KMS-11 (cell line): ENCODE data around the gene NMRK1.
A peak's percentile ranks its signal among the peaks of the same experiment; 100 is the strongest.

Source experiments
- H2AFZ ChIP-seq: fragments of 200-600 bp; sonication (generic); 2 replicates; pipeline ENCODE4 v1.6.1; 2016; ENCODE audit warnings: antibody characterized with exemption, mixed run types, low read depth
- H3K27ac ChIP-seq: fragments of 200-600 bp; sonication (generic); 2 replicates; pipeline ENCODE4 v1.6.1; 2016; ENCODE audit warnings: mild to moderate bottlenecking, mixed run types
- H3K27me3 ChIP-seq: fragments of 200-600 bp; sonication (generic); 2 replicates; pipeline ENCODE4 v1.6.1; 2017; ENCODE audit warnings: mild to moderate bottlenecking, low read depth, mixed run types, moderate library complexity; ENCODE audit not compliant: insufficient read depth
- H3K36me3 ChIP-seq: fragments of 200-600 bp; sonication (generic); 2 replicates; pipeline ENCODE4 v1.6.1; 2017; ENCODE audit warnings: mild to moderate bottlenecking, mixed run types; ENCODE audit not compliant: insufficient read depth
- H3K4me1 ChIP-seq: fragments of 200-600 bp; sonication (generic); 2 replicates; pipeline ENCODE4 v1.6.1; 2016; ENCODE audit warnings: mild to moderate bottlenecking, low read depth, mixed run types; ENCODE audit not compliant: poor library complexity, severe bottlenecking
- H3K4me2 ChIP-seq: fragments of 200-600 bp; sonication (generic); 2 replicates; pipeline ENCODE4 v1.7.0; 2016; ENCODE audit warnings: mild to moderate bottlenecking, mixed run types
- H3K4me3 ChIP-seq: fragments of 200-600 bp; sonication (generic); IDR thresholded peaks from 2 replicates; pipeline ENCODE4 v1.6.1; 2017; ENCODE audit warnings: low read depth, low read length, mixed read lengths; ENCODE audit not compliant: insufficient read depth
- H3K79me2 ChIP-seq: fragments of 200-600 bp; sonication (generic); 2 replicates; pipeline ENCODE4 v1.6.1; 2016; ENCODE audit warnings: low read depth, mixed run types; ENCODE audit not compliant: insufficient read depth
- H3K9ac ChIP-seq: fragments of 200-600 bp; sonication (generic); 2 replicates; pipeline ENCODE4 v1.6.1; 2016; ENCODE audit warnings: mild to moderate bottlenecking, mixed run types
- H4K20me1 ChIP-seq: fragments of 200-600 bp; sonication (generic); 2 replicates; pipeline ENCODE4 v1.6.1; 2016; ENCODE audit warnings: mild to moderate bottlenecking, mixed run types; ENCODE audit not compliant: insufficient read depth
- CTCF ChIP-seq: fragments of 200-600 bp; sonication (generic); conservative IDR thresholded peaks from 2 replicates; pipeline ENCODE4 v1.6.1; 2017; ENCODE audit warnings: low read depth, mild to moderate bottlenecking, antibody characterized with exemption, low read length, moderate library complexity, mixed read lengths

NMRK1 gene

GRCh38 chr9:75087289-75087823, 599 bp downstream of the NMRK1 start:
- Histone ChIP-seq H2AFZ (peak overlapping the region; percentile 20; the same call in 1 of the 2 replicates), H3K36me3 (no peaks in the 10 kb centered on the region), H3K4me3 (peak overlapping the region; percentile 26), H3K27ac (peak overlapping the region; percentile 93), H3K27me3 (no peaks in the 10 kb centered on the region), H4K20me1 (no peaks in the 10 kb centered on the region), H3K4me1 (peaks cover 64% of the 10 kb centered on the region), H3K4me2 (peak overlapping the region; percentile 85), H3K9ac (peak overlapping the region; percentile 89), H3K79me2 (peaks cover 66% of the 10 kb centered on the region)
- TF ChIP-seq CTCF = no peak

GRCh38 chr9:75086541-75087288, 1.2 kb downstream of the NMRK1 start:
- H3K27ac ChIP-seq = peak overlapping the region; percentile 93
- H3K36me3 ChIP-seq = no peaks in the 10 kb centered on the region
- H3K4me1 ChIP-seq = peaks cover 57% of the 10 kb centered on the region
- peak overlapping the region; percentile 85 for H3K4me2 ChIP-seq
- peak overlapping the region; percentile 89 for H3K9ac ChIP-seq
- TF ChIP-seq CTCF = no peak
- H3K27me3 ChIP-seq = no peaks in the 10 kb centered on the region
- H3K79me2 ChIP-seq = peaks cover 61% of the 10 kb centered on the region
- H3K4me3 ChIP-seq = no peak overlapping the region
- no peaks in the 10 kb centered on the region for H4K20me1 ChIP-seq
- H2AFZ ChIP-seq = peak overlapping the region; percentile 20

- no peak overlapping the region for H2AFZ ChIP-seq
- no peak overlapping the region for H3K4me3 ChIP-seq
- TF ChIP-seq CTCF = no peak
- peaks cover 48% of the 10 kb centered on the region for H3K4me1 ChIP-seq
- H3K9ac ChIP-seq = peak overlapping the region; percentile 89; the same call in 1 of the 2 replicates
- H3K4me2 ChIP-seq = peak overlapping the region; percentile 85
- H3K27ac ChIP-seq = peak overlapping the region; percentile 93
- H4K20me1 ChIP-seq = no peaks in the 10 kb centered on the region
- no peaks in the 10 kb centered on the region for H3K27me3 ChIP-seq
- H3K36me3 ChIP-seq = no peaks in the 10 kb centered on the region
- H3K79me2 ChIP-seq = peaks cover 50% of the 10 kb centered on the region
These were observed 2.3 kb downstream of the NMRK1 start for GRCh38 chr9:75085640-75086039.

- Histone ChIP-seq H3K4me3 (no peak overlapping the region), H3K4me2 (peak overlapping the region; percentile 85), H3K4me1 (peaks cover 34% of the 10 kb centered on the region), H3K79me2 (peaks cover 35% of the 10 kb centered on the region), H3K36me3 (no peaks in the 10 kb centered on the region), H3K27me3 (no peaks in the 10 kb centered on the region), H2AFZ (no peak overlapping the region), H3K9ac (no peak overlapping the region), H4K20me1 (no peaks in the 10 kb centered on the region), H3K27ac (peak overlapping the region; percentile 30; the same call in 1 of the 2 replicates)
- no peak for TF ChIP-seq CTCF
These were observed 3.8 kb downstream of the NMRK1 start for GRCh38 chr9:75084081-75084672.
